Measurements from ENCODE around the gene GHRL.

The GHRL gene

DNA sequence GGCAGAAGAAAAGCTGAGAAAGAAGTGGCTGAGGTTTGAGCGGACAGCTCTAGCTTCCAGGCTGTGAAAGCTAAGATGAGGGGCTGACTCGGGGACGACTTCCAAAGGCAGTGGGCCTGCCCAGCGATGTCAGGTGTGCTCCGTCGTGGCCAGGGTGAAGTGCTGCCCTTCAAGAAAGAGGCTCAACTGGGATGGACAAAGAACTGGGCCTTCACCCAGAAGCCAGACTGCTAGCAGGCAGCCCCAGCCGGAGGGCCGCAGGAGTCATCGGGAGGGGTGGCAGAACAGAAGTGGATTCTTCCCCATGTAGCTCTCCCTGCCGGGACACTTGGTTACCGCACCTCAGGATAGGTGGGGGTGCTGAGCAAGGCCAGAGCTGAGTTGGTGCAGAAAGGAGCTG, 41.3 kb upstream of the GHRL start:
- POLR2A ChIA-PET = no interaction called here
- no peak overlapping the region for H3K27ac ChIP-seq (ENCODE audit: insufficient read depth in 1 of 2, low read depth in 1 of 2, low read length in 2 of 2, poor library complexity in 1 of 2, severe bottlenecking in 2 of 2)
- DNase-seq = no peak
- WGBS (ENCODE audit: insufficient coverage) = 100% methylated on average over 11 of the region's 11 CpGs
- H3K27me3 ChIP-seq (replicated peaks in 2 of 5; ENCODE audit: control insufficient read depth in 4 of 5, insufficient read depth in 5 of 5, low read length in 4 of 5) = peaks cover 0 to 14% (median 3%) of the 10 kb centered on the region in 5 experiments
- H3K9me3 ChIP-seq (ENCODE audit: control extremely low read depth in 1 of 5, control insufficient read depth in 4 of 5, insufficient read depth in 2 of 5, low read depth in 1 of 5, low read length in 4 of 5) = no peaks in the 10 kb centered on the region
- H3K4me3 ChIP-seq (ENCODE audit: control insufficient read depth in 1 of 7, extremely low read depth in 1 of 7, insufficient read depth in 4 of 7, low read depth in 2 of 7, low read length in 6 of 7) = no peak overlapping the region
- CTCF ChIA-PET = interaction anchor here (0.5 to 2.2 kb wide), 3 partner anchors 9 to 83 kb away, joined by 3 to 15 read pairs (median 3); partner anchors contain the start of gene SEC13
- H3K36me3 ChIP-seq (ENCODE audit: control insufficient read depth in 4 of 4, insufficient read depth in 4 of 4, low read length in 3 of 4) = no peaks in the 10 kb centered on the region
- peaks cover 0 to 49% (median 38%) of the 10 kb centered on the region in 4 experiments for H3K4me1 ChIP-seq (ENCODE audit: control extremely low read depth in 1 of 4, control insufficient read depth in 4 of 4, insufficient read depth in 4 of 4, low read length in 3 of 4)

DNA sequence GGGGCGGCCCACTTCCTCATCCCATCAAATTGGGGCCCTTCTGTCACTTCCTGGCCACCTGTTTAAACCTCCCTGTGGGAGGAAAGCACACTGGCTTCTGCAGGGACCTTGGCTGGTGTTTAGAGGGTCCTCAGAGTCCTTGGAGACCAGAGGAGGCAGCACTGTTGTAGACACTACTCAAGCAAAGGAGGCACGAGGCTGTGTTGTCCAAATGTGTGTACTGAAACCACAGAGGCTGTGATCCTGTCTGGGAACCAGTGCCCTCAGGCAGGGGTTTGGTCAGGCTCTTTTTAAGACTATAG, 40.6 kb upstream of the GHRL start:
- Histone ChIP-seq H3K27me3 (replicated peaks in 2 of 5; ENCODE audit: control insufficient read depth in 4 of 5, insufficient read depth in 5 of 5, low read length in 4 of 5) (peaks cover 0 to 22% (median 6%) of the 10 kb centered on the region in 5 experiments), H3K27ac (ENCODE audit: insufficient read depth in 1 of 2, low read depth in 1 of 2, low read length in 2 of 2, poor library complexity in 1 of 2, severe bottlenecking in 2 of 2) (no peak overlapping the region), H3K4me3 (ENCODE audit: control insufficient read depth in 1 of 7, extremely low read depth in 1 of 7, insufficient read depth in 4 of 7, low read depth in 2 of 7, low read length in 6 of 7) (no peak overlapping the region), H3K9me3 (ENCODE audit: control extremely low read depth in 1 of 5, control insufficient read depth in 4 of 5, insufficient read depth in 2 of 5, low read depth in 1 of 5, low read length in 4 of 5) (no peaks in the 10 kb centered on the region), H3K36me3 (ENCODE audit: control insufficient read depth in 4 of 4, insufficient read depth in 4 of 4, low read length in 3 of 4) (no peaks in the 10 kb centered on the region), H3K4me1 (ENCODE audit: control extremely low read depth in 1 of 4, control insufficient read depth in 4 of 4, insufficient read depth in 4 of 4, low read length in 3 of 4) (peaks cover 0 to 42% (median 31%) of the 10 kb centered on the region in 4 experiments)
- ChIA-PET POLR2A (no interaction called here), CTCF (interaction anchor here (0.9 to 2.2 kb wide), 2 partner anchors 9 to 12 kb away, joined by 3 to 15 read pairs; partner anchors contain the start of gene SEC13)
- WGBS (ENCODE audit: insufficient coverage) = 8% methylated on average over 1 of the region's 2 CpGs
- peak in 2 of 3 donors; percentile 64 to 68 for DNase-seq

DNA sequence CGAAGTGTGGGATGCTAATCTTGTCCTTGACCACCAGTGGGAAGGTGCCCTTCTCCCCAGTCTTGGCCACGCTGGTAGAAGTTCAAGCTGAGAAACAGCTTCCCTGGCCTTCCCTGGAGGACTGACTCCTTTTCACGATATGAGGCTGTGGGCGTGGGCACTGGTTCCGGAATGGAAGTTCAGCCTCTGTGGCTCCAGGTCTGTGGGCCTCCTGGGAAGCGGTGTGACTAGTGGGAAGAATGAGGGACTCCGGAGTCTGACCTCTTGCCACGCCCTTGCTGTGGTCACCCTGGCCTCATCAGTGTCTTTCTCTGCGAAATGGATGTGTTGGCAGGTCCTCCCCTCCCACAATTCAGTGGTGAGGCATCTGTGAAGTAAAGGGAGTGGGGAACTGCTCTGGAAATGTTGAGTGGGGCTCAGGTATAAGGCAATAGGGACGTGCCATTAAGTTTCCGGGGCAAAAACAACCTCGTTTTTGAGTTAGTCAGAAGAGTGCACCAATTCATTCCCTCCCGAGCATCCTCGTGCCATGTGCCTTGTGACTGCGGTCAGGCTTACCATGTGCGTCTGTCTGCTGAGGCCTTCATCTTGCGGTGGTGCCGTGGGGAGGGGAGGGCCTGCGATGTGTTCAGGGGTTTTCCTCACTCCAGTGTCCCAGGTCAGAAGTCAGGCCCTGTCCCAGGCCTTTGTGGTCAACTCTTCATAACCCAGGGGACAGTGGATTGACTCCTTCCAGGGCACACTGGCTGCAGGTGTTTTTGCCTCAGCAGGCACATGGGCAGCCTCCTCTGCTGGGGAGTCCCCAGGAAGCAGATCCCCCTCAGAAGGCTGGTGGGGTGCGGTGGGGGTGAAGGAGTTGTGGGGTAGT, 40.0 kb upstream of the GHRL start:
- POLR2A ChIA-PET = no interaction called here
- H3K36me3 ChIP-seq (ENCODE audit: control insufficient read depth in 4 of 4, insufficient read depth in 4 of 4, low read length in 3 of 4) = no peaks in the 10 kb centered on the region
- CTCF ChIA-PET = no interaction called here
- no peak overlapping the region for H3K27ac ChIP-seq (ENCODE audit: insufficient read depth in 1 of 2, low read depth in 1 of 2, low read length in 2 of 2, poor library complexity in 1 of 2, severe bottlenecking in 2 of 2)
- no peaks in the 10 kb centered on the region for H3K9me3 ChIP-seq (ENCODE audit: control extremely low read depth in 1 of 5, control insufficient read depth in 4 of 5, insufficient read depth in 2 of 5, low read depth in 1 of 5, low read length in 4 of 5)
- H3K4me3 ChIP-seq (ENCODE audit: control insufficient read depth in 1 of 7, extremely low read depth in 1 of 7, insufficient read depth in 4 of 7, low read depth in 2 of 7, low read length in 6 of 7) = no peak overlapping the region
- no peak for DNase-seq
- H3K27me3 ChIP-seq (replicated peaks in 2 of 5; ENCODE audit: control insufficient read depth in 4 of 5, insufficient read depth in 5 of 5, low read length in 4 of 5) = peaks cover 0 to 25% (median 8%) of the 10 kb centered on the region in 5 experiments
- WGBS (ENCODE audit: insufficient coverage) = 95% methylated on average over 18 of the region's 20 CpGs
- peaks cover 0 to 36% (median 25%) of the 10 kb centered on the region in 4 experiments for H3K4me1 ChIP-seq (ENCODE audit: control extremely low read depth in 1 of 4, control insufficient read depth in 4 of 4, insufficient read depth in 4 of 4, low read length in 3 of 4)

DNA sequence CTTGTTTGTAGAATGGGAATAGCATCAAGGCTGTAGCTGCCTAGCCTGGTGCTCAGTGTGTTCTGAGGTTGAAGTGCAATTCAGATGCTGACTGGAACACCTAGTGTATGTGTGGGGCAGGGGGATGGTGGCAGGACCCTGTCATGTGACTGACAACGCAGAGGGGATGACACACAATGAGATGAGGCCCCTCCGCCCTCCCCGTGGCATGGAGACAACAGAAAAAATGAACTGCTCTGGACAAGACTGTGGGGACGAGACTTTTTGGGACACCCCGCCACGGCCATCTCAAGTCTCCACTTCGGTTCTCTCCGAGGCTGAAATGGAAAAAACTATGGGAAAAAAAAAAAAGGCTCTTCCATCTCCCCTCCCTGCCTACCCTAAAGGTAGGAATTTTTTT, 38.6 kb upstream of the GHRL start:
- Histone ChIP-seq H3K36me3 (ENCODE audit: control insufficient read depth in 4 of 4, insufficient read depth in 4 of 4, low read length in 3 of 4) (no peaks in the 10 kb centered on the region), H3K4me1 (ENCODE audit: control extremely low read depth in 1 of 4, control insufficient read depth in 4 of 4, insufficient read depth in 4 of 4, low read length in 3 of 4) (peaks cover 0 to 33% (median 21%) of the 10 kb centered on the region in 4 experiments), H3K27me3 (replicated peaks in 2 of 5; ENCODE audit: control insufficient read depth in 4 of 5, insufficient read depth in 5 of 5, low read length in 4 of 5) (peaks cover 0 to 31% (median 11%) of the 10 kb centered on the region in 5 experiments), H3K4me3 (ENCODE audit: control insufficient read depth in 1 of 7, extremely low read depth in 1 of 7, insufficient read depth in 4 of 7, low read depth in 2 of 7, low read length in 6 of 7) (no peak overlapping the region), H3K9me3 (ENCODE audit: control extremely low read depth in 1 of 5, control insufficient read depth in 4 of 5, insufficient read depth in 2 of 5, low read depth in 1 of 5, low read length in 4 of 5) (no peaks in the 10 kb centered on the region), H3K27ac (ENCODE audit: insufficient read depth in 1 of 2, low read depth in 1 of 2, low read length in 2 of 2, poor library complexity in 1 of 2, severe bottlenecking in 2 of 2) (no peak overlapping the region)
- CTCF ChIA-PET = interaction anchor here (1.0 to 2.5 kb wide), 4 partner anchors 8 to 13 kb away, joined by 3 to 10 read pairs (median 6); no protein-coding TSS in a partner anchor
- no peak for DNase-seq
- POLR2A ChIA-PET = no interaction called here
- 89% methylated on average over 3 of the region's 8 CpGs for WGBS (ENCODE audit: insufficient coverage)

DNA sequence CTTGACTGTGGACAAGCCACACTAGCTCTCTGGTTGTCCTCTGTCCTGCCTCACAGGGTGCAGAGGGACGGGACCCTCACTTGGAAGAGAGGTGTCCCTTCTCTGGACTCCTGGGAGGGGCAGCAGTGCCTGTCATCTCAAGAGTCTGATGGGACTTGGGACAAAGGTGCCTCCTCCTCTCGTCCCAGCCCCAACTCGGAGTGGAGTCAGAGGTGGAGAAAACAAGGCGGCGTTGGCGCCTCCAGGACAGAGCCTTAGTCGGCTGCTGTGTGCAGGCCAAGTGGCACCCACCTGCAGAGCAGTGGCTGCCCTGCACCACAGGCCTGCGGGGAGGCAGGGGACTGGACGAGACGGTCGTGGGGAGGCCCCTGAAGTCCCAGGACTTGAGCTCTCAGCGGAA, 37.6 kb upstream of the GHRL start:
- peaks cover 0 to 31% (median 11%) of the 10 kb centered on the region in 5 experiments for H3K27me3 ChIP-seq (replicated peaks in 2 of 5; ENCODE audit: control insufficient read depth in 4 of 5, insufficient read depth in 5 of 5, low read length in 4 of 5)

DNA sequence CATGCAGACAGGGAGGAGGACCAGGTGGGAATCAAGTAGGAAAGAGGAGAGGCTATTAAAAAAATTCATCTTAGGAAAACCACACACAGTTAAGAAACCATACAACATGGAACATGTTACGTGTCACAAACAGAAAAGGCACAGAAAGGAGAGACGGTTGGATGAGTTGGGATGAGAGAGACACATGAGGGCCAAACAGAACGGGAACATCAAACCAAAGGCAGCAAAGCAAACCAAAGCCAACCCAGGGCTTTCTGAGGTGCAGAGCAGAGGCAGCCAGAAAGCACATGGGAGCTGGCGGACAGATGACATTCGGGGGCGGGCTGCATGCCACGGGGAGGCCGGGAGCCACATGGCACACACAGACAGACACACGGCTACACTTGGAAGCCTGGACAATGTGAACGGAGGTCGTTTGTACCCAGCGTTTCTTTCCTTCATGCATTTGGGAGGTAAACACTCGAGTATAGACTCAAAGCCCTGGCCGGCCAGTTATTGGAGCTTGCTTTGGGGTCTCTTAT, 36.8 kb upstream of the GHRL start:
- ChIA-PET POLR2A (no interaction called here), CTCF (interaction anchor here (0.6 to 2.5 kb wide), 2 partner anchors 10 to 15 kb away, joined by 3 to 7 read pairs; no protein-coding TSS in a partner anchor)
- H3K4me3 ChIP-seq (ENCODE audit: control insufficient read depth in 1 of 7, extremely low read depth in 1 of 7, insufficient read depth in 4 of 7, low read depth in 2 of 7, low read length in 6 of 7) = no peak overlapping the region
- H3K27me3 ChIP-seq (replicated peaks in 2 of 5; ENCODE audit: control insufficient read depth in 4 of 5, insufficient read depth in 5 of 5, low read length in 4 of 5) = peaks cover 0 to 31% (median 11%) of the 10 kb centered on the region in 5 experiments
- H3K36me3 ChIP-seq (ENCODE audit: control insufficient read depth in 4 of 4, insufficient read depth in 4 of 4, low read length in 3 of 4) = no peaks in the 10 kb centered on the region
- DNase-seq = no peak
- H3K9me3 ChIP-seq (ENCODE audit: control extremely low read depth in 1 of 5, control insufficient read depth in 4 of 5, insufficient read depth in 2 of 5, low read depth in 1 of 5, low read length in 4 of 5) = no peaks in the 10 kb centered on the region
- H3K4me1 ChIP-seq (ENCODE audit: control extremely low read depth in 1 of 4, control insufficient read depth in 4 of 4, insufficient read depth in 4 of 4, low read length in 3 of 4) = peaks cover 0 to 21% (median 15%) of the 10 kb centered on the region in 4 experiments
- no peak overlapping the region for H3K27ac ChIP-seq (ENCODE audit: insufficient read depth in 1 of 2, low read depth in 1 of 2, low read length in 2 of 2, poor library complexity in 1 of 2, severe bottlenecking in 2 of 2)
- 91% methylated on average over 12 of the region's 14 CpGs for WGBS (ENCODE audit: insufficient coverage)

More for the DNA sequence above, 37.6 kb upstream of the GHRL start:
- peaks cover 0 to 28% (median 19%) of the 10 kb centered on the region in 4 experiments for H3K4me1 ChIP-seq (ENCODE audit: control extremely low read depth in 1 of 4, control insufficient read depth in 4 of 4, insufficient read depth in 4 of 4, low read length in 3 of 4)
- DNase-seq = no peak
- no peak overlapping the region for H3K4me3 ChIP-seq (ENCODE audit: control insufficient read depth in 1 of 7, extremely low read depth in 1 of 7, insufficient read depth in 4 of 7, low read depth in 2 of 7, low read length in 6 of 7)
- ChIA-PET CTCF (interaction anchor here (0.6 to 2.5 kb wide), 6 partner anchors 8 to 24 kb away, joined by 3 to 10 read pairs (median 4); no protein-coding TSS in a partner anchor), POLR2A (interaction anchor here (0.6 kb wide), 1 partner anchor 370 kb away, joined by 3 read pairs; no protein-coding TSS in a partner anchor)
- H3K36me3 ChIP-seq (ENCODE audit: control insufficient read depth in 4 of 4, insufficient read depth in 4 of 4, low read length in 3 of 4) = no peaks in the 10 kb centered on the region
- no peaks in the 10 kb centered on the region for H3K9me3 ChIP-seq (ENCODE audit: control extremely low read depth in 1 of 5, control insufficient read depth in 4 of 5, insufficient read depth in 2 of 5, low read depth in 1 of 5, low read length in 4 of 5)
- whole genome bisulfite sequencing (ENCODE audit: insufficient coverage) = 96% methylated on average over 10 of the region's 12 CpGs
- no peak overlapping the region for H3K27ac ChIP-seq (ENCODE audit: insufficient read depth in 1 of 2, low read depth in 1 of 2, low read length in 2 of 2, poor library complexity in 1 of 2, severe bottlenecking in 2 of 2)

All from common myeloid progenitor, CD34-positive (primary cell).